ENCODE data around the gene RRAS. TPM values are rescaled to one million over a fixed set of nuclear protein-coding genes. Genes with fewer than 3 reads are reported as not detected.

Gene RRAS
- total RNA-seq, 4 donors from 2014 or later, result 134 to 205 (median 187) TPM

DNA sequence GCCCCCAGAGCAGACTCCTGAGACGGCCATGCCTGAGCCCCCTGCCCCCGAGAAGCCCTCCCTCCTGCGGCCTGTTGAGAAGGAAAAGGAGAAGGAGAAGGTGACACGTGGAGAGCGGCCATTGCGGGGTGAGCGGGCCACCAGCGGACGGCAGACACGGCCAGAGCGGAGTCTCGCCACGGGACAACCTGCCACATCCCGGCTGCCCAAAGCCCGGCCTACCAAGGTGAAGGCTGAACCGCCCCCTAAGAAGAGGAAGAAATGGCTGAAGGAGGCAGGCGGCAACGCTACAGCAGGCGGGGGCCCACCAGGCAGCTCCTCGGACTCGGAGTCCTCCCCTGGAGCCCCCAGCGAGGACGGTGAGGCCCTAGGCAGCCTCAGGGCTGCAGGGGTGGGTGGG lies 24.1 kb downstream of the RRAS start:
- no peaks in the 10 kb centered on the region for H3K27me3 ChIP-seq
- no peak for TF ChIP-seq POLR2A (IDR thresholded peaks at IDR 0.05; ENCODE audit: low read depth)
- TF ChIP-seq, protein P1, sequence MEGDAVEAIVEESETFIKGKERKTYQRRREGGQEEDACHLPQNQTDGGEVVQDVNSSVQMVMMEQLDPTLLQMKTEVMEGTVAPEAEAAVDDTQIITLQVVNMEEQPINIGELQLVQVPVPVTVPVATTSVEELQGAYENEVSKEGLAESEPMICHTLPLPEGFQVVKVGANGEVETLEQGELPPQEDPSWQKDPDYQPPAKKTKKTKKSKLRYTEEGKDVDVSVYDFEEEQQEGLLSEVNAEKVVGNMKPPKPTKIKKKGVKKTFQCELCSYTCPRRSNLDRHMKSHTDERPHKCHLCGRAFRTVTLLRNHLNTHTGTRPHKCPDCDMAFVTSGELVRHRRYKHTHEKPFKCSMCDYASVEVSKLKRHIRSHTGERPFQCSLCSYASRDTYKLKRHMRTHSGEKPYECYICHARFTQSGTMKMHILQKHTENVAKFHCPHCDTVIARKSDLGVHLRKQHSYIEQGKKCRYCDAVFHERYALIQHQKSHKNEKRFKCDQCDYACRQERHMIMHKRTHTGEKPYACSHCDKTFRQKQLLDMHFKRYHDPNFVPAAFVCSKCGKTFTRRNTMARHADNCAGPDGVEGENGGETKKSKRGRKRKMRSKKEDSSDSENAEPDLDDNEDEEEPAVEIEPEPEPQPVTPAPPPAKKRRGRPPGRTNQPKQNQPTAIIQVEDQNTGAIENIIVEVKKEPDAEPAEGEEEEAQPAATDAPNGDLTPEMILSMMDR (IDR thresholded peaks at IDR 0.05), result no peak
- H3K36me3 ChIP-seq, result peaks cover 33 to 79% (median 72%) of the 10 kb centered on the region in 4 donors
- H3K4me1 ChIP-seq, result peaks cover 2 to 26% (median 21%) of the 10 kb centered on the region in 4 donors
- no peak overlapping the region for H3K27ac ChIP-seq (replicated peaks in 1 of 4)
- H3K9me3 ChIP-seq, result no peaks in the 10 kb centered on the region
- intact Hi-C loops (cut with DNase I), result no loop called here
- DNase-seq (ENCODE audit: extremely low spot score), result no peak
- WGBS, result 93% methylated on average over 23 of the region's 23 CpGs
- H3K4me3 ChIP-seq, result no peak overlapping the region

DNA sequence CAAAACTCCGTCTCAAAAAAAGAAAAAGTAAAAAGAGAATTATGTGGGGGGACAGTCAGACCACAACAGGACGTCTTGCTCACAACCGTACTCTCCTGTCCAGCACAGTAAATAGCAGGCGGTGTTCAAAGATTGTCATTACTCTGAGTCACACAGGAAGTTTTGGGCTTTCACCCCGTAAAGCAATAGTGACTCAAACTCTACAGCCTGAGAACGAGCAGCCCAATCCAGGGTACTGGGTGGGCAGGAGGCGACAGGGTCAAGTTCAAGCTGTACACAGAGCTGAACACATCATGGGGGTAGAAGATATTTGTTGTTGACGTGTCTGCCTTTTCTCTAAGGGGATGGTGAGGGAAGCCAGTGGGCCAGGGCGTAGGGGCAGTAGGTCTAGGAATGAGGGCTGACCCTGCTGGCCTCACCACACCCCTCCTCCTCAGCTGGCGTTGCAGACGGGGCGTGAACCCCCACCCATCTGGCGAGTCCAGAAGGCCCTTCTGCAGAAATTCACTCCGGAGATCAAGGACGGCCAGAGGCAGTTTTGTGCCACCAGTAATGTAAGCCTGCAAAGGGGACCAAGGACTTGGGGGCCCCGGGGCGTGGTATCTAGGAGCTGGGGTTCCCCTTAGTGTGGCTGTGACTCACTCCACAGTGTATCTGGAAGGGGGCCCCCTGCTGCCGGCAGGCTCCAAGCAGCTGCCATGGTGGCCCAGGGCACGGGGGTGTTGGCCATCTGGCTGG lies 25.7 kb downstream of the RRAS start:
- H3K27ac ChIP-seq (replicated peaks in 1 of 4), result no peak overlapping the region
- no peaks in the 10 kb centered on the region for H3K27me3 ChIP-seq
- H3K36me3 ChIP-seq, result peaks cover 32 to 79% (median 73%) of the 10 kb centered on the region in 4 donors
- H3K9me3 ChIP-seq, result no peaks in the 10 kb centered on the region
- 70% methylated on average over 13 of the region's 19 CpGs for WGBS
- intact Hi-C loops (cut with DNase I), result no loop called here
- no peak overlapping the region for H3K4me3 ChIP-seq
- no peak for DNase-seq (ENCODE audit: extremely low spot score)
- TF ChIP-seq, protein P1 (IDR thresholded peaks at IDR 0.05), result no peak
- peaks cover 2 to 26% (median 21%) of the 10 kb centered on the region in 4 donors for H3K4me1 ChIP-seq

DNA sequence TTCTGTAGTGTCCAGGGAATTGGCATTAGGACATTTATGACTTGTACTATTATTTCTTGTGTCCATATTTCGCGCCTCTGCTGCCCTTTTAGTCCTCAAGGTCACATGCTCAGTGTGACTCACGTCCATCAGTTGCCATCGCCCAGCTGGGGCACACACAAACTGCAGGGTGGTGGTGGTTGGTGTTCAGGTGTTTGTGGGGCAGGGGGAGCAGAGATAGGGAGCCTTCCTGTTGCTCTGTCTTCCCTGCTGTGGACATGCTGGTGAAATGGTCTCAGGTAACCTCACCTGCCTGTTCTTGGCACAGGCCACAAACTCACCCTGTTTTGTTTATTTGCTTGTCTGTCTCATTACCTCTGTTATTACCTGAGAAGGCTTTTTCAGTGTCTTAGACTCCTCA lies 26.6 kb downstream of the RRAS start:
- Histone ChIP-seq H3K27ac (replicated peaks in 1 of 4) (no peak overlapping the region), H3K4me3 (no peak overlapping the region), H3K4me1 (peaks cover 2 to 26% (median 21%) of the 10 kb centered on the region in 4 donors), H3K9me3 (no peaks in the 10 kb centered on the region), H3K36me3 (peaks cover 39 to 80% (median 74%) of the 10 kb centered on the region in 4 donors), H3K27me3 (no peaks in the 10 kb centered on the region)
- TF ChIP-seq, protein P1 (IDR thresholded peaks at IDR 0.05), result no peak
- TF ChIP-seq POLR2A (IDR thresholded peaks at IDR 0.05; ENCODE audit: low read depth) (no peak), EP300 (IDR thresholded peaks at IDR 0.05) (no peak), POLR2AphosphoS5 (IDR thresholded peaks at IDR 0.05) (no peak)
- no peak for DNase-seq (ENCODE audit: extremely low spot score)
- WGBS, result 79% methylated on average over 4 of the region's 4 CpGs
- intact Hi-C loops (cut with DNase I), result no loop called here

DNA sequence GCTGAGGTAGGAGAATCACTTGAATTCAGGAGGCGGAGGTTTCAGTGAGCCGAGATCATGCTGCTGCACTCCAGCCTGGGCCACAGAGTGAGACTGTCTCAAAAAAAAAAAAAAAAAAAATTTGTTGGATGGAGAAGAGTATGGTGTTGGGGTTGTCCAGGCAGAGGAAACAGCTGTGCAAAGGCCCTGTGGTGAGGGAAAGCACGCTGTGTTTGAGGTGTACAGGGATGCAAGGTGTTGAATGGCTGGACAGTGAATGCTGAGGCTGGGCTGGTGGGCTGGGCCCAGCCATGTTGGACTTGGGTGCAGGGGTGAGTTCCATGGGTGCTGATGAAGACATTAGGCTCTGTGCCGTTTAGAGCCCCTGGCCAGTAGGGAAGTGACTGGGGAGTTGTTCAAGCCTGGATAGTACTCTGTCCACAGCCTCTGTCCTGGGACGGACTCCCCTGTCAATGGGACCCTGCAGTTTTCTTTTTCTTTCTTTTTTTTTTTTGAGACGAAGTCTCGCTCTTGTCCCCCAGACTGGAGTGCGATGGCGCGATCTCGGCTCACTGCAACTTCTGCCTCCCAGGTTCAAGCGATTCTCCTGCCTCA lies 30.3 kb downstream of the RRAS start:
- 95% methylated on average over 12 of the region's 12 CpGs for WGBS
- Histone ChIP-seq H3K4me1 (peaks cover 2 to 37% (median 23%) of the 10 kb centered on the region in 4 donors), H3K27ac (replicated peaks in 1 of 4) (no peak overlapping the region), H3K9me3 (no peaks in the 10 kb centered on the region), H3K27me3 (no peaks in the 10 kb centered on the region), H3K36me3 (peaks cover 27 to 79% (median 65%) of the 10 kb centered on the region in 4 donors), H3K4me3 (no peak overlapping the region)
- no peak for TF ChIP-seq POLR2A (IDR thresholded peaks at IDR 0.05; ENCODE audit: low read depth)
- no peak for DNase-seq (ENCODE audit: extremely low spot score)
- intact Hi-C loops (cut with DNase I), result no loop called here

DNA sequence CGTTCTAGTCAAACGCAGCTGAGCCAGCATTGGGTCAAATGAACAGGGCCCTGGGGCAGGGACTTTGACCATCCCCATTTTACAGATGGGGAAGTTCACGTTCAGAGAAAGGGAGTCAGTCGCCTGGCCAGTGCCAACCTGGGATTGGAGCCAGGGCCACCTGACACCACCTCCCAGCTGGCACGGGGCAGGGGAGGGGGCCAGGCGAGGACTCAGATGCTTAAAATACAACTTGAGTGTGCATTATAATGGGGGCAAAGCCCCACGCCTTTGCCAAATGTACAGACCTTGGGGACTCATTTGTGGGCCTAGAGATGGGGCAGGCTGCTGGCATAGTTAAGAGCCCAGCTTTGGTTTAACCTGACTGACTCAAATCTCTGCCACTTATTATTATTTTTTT lies 34.3 kb downstream of the RRAS start:
- DNase-seq (ENCODE audit: extremely low spot score), result no peak
- intact Hi-C loops (cut with DNase I), result no loop called here
- Histone ChIP-seq H3K27me3 (no peaks in the 10 kb centered on the region), H3K9me3 (no peaks in the 10 kb centered on the region), H3K36me3 (peaks cover 50 to 99% (median 89%) of the 10 kb centered on the region in 4 donors), H3K27ac (replicated peaks in 1 of 4) (peak overlapping the region in 1 of 4 donors; percentile 26), H3K4me1 (peaks cover 0 to 18% (median 2%) of the 10 kb centered on the region in 4 donors), H3K4me3 (no peak overlapping the region)
- WGBS, result 72% methylated on average over 6 of the region's 7 CpGs
- TF ChIP-seq EP300 (IDR thresholded peaks at IDR 0.05) (no peak), POLR2A (IDR thresholded peaks at IDR 0.05; ENCODE audit: low read depth) (no peak)
